Activated CD8-positive, alpha-beta T cell treated with anti-CD3 and anti-CD28 coated beads for 36 hours (primary cell): Measurements from ENCODE around the gene PITX2. TPM values are rescaled to one million over a fixed set of nuclear protein-coding genes. Genes with fewer than 3 reads are reported as not detected.

Experiments used
- ATAC-seq: fragments of 200-7000 bp; cut with Tn5 transposase; one replicate; pipeline ENCODE4 v1.10.0; 2021; ENCODE audit warnings: mild to moderate bottlenecking, moderate library complexity
- CTCF ChIA-PET: fragments of 350-600 bp; sonication (Branson Sonifier 250); formaldehyde crosslinking; loops from one replicate; lab custom pipeline; 2021; ENCODE audit warnings: antibody characterized with exemption; lab: Charles Lee
- POLR2A ChIA-PET: fragments of 350-600 bp; sonication (Branson Sonifier 250); formaldehyde crosslinking; loops from one replicate; lab custom pipeline; 2021; ENCODE audit warnings: antibody characterized with exemption; lab: Charles Lee
- DNase-seq: peaks from one replicate; pipeline ENCODE4 v3.0.0-alpha.2; 2020
- H3K27ac Mint-ChIP-seq: one replicate; pipeline ENCODE4 v1.8.0; 2021; ENCODE audit warnings: mild to moderate bottlenecking, mixed read lengths
- H3K27me3 Mint-ChIP-seq: one replicate; pipeline ENCODE4 v1.8.0; 2021; ENCODE audit warnings: mixed read lengths
- H3K36me3 Mint-ChIP-seq: one replicate; pipeline ENCODE4 v1.8.0; 2021; ENCODE audit warnings: low read depth, mixed read lengths
- H3K4me1 Mint-ChIP-seq: one replicate; pipeline ENCODE4 v1.8.0; 2021; ENCODE audit warnings: low read depth, mixed read lengths
- H3K4me3 Mint-ChIP-seq: one replicate; pipeline ENCODE4 v1.8.0; 2021; ENCODE audit warnings: mild to moderate bottlenecking, moderate library complexity, mixed read lengths
- H3K9me3 Mint-ChIP-seq: one replicate; pipeline ENCODE4 v1.8.0; 2021; ENCODE audit warnings: mixed read lengths
- intact Hi-C: fragments of 100-400 bp; cut with micrococcal nuclease; formaldehyde crosslinking; loops from one replicate; pipeline ENCODE4 v1.10.0; 2022
- total RNA-seq, 2 experiments: library from RNA; stranded (reverse); gene quantifications; one replicate each; pipeline ENCODE4 v1.2.3, GENCODE V29; 2021
- TF ChIP-seq, protein P1 (sequence below): fragments of 200-600 bp; IDR thresholded peaks from one replicate; pipeline ENCODE4 v1.8.0; 2022; ENCODE audit warnings: antibody characterized with exemption, mild to moderate bottlenecking

PITX2 gene
- total RNA-seq, 2 experiments from 2014 or later = not detected

DNA sequence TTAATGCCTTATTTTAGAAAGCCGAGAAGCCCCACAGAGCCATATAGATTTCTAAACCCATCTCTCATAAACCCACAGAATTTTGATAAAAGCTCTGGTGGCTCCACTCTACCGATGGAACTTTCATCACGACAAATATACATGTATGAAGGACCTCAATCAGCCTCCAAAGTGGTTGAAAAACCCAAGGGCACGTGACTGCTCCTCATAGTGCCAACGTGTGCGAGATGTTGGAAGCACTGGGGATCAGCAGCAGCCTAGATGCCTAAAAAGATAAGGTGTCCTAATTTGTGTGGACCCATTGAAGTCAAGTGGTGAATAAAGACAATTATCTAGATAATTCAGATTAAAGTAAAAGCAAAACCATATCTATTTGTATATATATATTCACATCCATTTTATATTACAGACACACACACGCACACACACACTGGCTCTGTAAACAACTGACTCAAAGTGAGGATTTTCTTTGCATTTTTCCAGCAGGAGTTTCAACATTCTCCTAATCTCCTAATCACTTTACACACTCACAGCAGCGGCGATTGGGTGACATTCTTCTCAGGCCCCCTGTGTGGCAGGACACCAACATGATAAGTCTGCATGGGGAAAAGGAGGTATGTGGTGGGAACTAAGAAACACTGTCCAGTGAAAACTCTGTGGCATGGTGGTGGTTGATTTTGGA, 2.8 kb upstream of the PITX2 start:
- intact Hi-C loops = no loop called here
- ATAC-seq = no peak
- peaks cover 83% of the 10 kb centered on the region for H3K27me3 Mint-ChIP-seq
- DNase-seq = no peak
- H3K4me3 Mint-ChIP-seq = no peak overlapping the region
- CTCF ChIA-PET = no interaction called here
- no peak overlapping the region for H3K27ac Mint-ChIP-seq
- TF ChIP-seq, protein P1, sequence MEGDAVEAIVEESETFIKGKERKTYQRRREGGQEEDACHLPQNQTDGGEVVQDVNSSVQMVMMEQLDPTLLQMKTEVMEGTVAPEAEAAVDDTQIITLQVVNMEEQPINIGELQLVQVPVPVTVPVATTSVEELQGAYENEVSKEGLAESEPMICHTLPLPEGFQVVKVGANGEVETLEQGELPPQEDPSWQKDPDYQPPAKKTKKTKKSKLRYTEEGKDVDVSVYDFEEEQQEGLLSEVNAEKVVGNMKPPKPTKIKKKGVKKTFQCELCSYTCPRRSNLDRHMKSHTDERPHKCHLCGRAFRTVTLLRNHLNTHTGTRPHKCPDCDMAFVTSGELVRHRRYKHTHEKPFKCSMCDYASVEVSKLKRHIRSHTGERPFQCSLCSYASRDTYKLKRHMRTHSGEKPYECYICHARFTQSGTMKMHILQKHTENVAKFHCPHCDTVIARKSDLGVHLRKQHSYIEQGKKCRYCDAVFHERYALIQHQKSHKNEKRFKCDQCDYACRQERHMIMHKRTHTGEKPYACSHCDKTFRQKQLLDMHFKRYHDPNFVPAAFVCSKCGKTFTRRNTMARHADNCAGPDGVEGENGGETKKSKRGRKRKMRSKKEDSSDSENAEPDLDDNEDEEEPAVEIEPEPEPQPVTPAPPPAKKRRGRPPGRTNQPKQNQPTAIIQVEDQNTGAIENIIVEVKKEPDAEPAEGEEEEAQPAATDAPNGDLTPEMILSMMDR = no peak
- peaks cover 3% of the 10 kb centered on the region for H3K36me3 Mint-ChIP-seq
- H3K4me1 Mint-ChIP-seq = peaks cover 17% of the 10 kb centered on the region
- peaks cover 6% of the 10 kb centered on the region for H3K9me3 Mint-ChIP-seq
- POLR2A ChIA-PET = no interaction called here

DNA sequence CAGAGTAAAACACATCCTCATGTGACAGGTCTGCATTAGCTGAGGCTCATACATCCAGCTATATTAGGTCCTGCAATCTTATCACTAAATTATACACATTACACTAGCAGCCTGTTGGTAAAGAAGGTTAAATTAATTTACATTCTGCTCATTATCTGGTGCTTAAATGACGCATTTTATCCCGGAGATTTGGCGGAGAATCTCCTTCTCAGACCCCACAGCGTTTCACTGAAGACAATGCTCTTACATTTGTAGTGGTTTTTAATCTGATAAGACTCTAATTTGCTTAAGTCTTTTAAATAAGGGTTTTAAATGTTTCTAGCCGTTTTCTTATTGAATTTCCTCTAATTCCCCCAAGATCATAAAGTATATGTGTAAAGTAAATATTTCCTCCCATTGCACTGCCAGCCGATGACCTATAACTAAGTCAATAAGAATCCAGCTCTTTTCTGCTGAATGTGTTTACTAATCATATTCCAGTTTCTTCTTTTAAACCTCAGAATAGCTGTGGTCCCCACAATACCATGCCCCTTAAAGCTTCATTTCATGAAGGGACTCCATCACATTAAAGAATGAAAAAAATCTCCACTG, 2.1 kb upstream of the PITX2 start:
- H3K4me3 Mint-ChIP-seq = no peak overlapping the region
- CTCF ChIA-PET = no interaction called here
- no peak overlapping the region for H3K27ac Mint-ChIP-seq
- H3K9me3 Mint-ChIP-seq = peaks cover 4% of the 10 kb centered on the region
- H3K36me3 Mint-ChIP-seq = peaks cover 3% of the 10 kb centered on the region
- ATAC-seq (no peak), DNase-seq (no peak)
- H3K4me1 Mint-ChIP-seq = peaks cover 17% of the 10 kb centered on the region
- POLR2A ChIA-PET = no interaction called here
- intact Hi-C loops = no loop called here
- H3K27me3 Mint-ChIP-seq = peaks cover 83% of the 10 kb centered on the region
- TF ChIP-seq, protein P1 = no peak

DNA sequence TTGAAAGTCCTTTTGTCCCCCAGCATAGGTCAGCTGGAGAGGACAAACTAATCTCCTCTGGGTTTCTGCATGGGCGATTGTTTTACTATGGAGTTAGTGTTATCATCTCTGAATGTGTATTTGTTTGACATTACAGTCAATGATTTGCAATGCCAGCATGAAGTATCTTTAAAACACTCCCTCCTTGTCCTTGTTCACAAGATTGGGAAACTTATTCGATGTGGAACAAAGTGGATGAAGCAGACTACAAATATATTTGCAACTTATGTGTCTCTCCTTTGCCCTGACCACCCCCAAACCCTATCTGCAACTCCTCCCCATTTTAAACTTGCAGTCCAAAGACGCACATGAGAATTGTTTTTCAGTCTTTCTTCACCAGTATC, 1.5 kb upstream of the PITX2 start:
- H3K36me3 Mint-ChIP-seq = peaks cover 3% of the 10 kb centered on the region
- peaks cover 3% of the 10 kb centered on the region for H3K9me3 Mint-ChIP-seq
- H3K27ac Mint-ChIP-seq = no peak overlapping the region
- DNase-seq = no peak
- ChIA-PET CTCF (interaction anchor here (1.3 kb wide), 1 partner anchor 625 kb away, joined by 4 read pairs; no protein-coding TSS in a partner anchor), POLR2A (no interaction called here)
- ATAC-seq = no peak
- TF ChIP-seq, protein P1 = no peak
- peaks cover 21% of the 10 kb centered on the region for H3K4me1 Mint-ChIP-seq
- peaks cover 87% of the 10 kb centered on the region for H3K27me3 Mint-ChIP-seq
- intact Hi-C loops = no loop called here
- H3K4me3 Mint-ChIP-seq = no peak overlapping the region

DNA sequence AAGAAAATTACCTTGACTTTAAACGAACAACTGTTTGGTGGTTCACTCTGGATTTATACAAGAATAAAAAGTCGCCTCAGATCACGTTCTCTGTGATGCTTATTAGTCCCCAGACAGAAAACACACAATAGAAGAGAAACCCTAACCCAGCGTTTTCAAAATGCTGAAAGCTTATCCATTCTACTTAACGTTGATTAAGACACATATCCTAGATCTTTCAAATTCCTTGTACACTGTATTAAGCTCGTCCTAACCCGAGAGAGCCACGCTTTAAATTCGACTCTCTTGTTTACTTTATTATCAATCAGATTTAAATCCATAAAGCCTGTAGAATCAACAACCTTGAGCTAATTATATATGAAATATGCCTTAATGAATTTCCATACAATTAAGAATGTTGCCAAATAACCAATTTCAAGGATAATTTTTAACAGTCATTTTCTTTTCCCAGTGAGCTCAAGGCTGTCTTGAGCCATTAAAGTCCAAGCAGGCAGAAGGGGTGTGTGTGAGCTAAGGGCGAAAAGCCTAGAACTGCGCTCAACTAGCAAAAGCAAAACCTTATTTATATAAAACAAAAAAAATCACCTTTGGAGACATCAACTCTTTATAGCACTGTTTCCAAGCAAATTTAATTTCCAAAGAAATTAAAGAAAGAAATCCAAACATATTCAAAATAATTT, 981 bp upstream of the PITX2 start:
- H3K27me3 Mint-ChIP-seq = peaks cover 89% of the 10 kb centered on the region
- ATAC-seq (no peak), DNase-seq (no peak)
- intact Hi-C loops = no loop called here
- H3K27ac Mint-ChIP-seq = no peak overlapping the region
- H3K9me3 Mint-ChIP-seq = no peaks in the 10 kb centered on the region
- POLR2A ChIA-PET = no interaction called here
- peaks cover 22% of the 10 kb centered on the region for H3K4me1 Mint-ChIP-seq
- no peak overlapping the region for H3K4me3 Mint-ChIP-seq
- CTCF ChIA-PET = interaction anchor here (1.3 kb wide), 1 partner anchor 625 kb away, joined by 4 read pairs; no protein-coding TSS in a partner anchor
- H3K36me3 Mint-ChIP-seq = no peaks in the 10 kb centered on the region
- TF ChIP-seq, protein P1 = no peak
